ENCODE data around the gene DEPP1. TPM values are rescaled to one million over a fixed set of nuclear protein-coding genes. Genes with fewer than 3 reads are reported as not detected.

DEPP1 gene
- total and polyA plus RNA-seq, 2 of the 13 experiments (the other 11 are each of a cell fraction or from before 2014, with no cell fraction given), result 14.8 to 270 TPM

GRCh38 chr10:44959247-44960087, 19.1 kb downstream of the DEPP1 start, which contains the start of gene RASSF4 (continued):
- peak; percentile 81 for TF ChIP-seq ZNF430 (CRISPR knock-in tag; IDR thresholded peaks at IDR 0.05)
- 0 out of 2 replicates have a peak, but pooled peaks have one; percentile 31 for TF ChIP-seq ZNF891 (CRISPR knock-in tag; IDR thresholded peaks at IDR 0.05)
- TF ChIP-seq NFYC (CRISPR knock-in tag; IDR thresholded peaks at IDR 0.05), result peak; percentile 63
- peak; percentile 42; the same call in 1 of the 2 replicates for TF ChIP-seq IRX3 (CRISPR knock-in tag; IDR thresholded peaks at IDR 0.05; ENCODE audit: borderline replicate concordance, low read depth)
- TF ChIP-seq ZNF672 (CRISPR knock-in tag; IDR thresholded peaks at IDR 0.05), result no peak
- TF ChIP-seq, protein P1, sequence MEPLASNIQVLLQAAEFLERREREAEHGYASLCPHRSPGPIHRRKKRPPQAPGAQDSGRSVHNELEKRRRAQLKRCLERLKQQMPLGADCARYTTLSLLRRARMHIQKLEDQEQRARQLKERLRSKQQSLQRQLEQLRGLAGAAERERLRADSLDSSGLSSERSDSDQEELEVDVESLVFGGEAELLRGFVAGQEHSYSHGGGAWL (CRISPR knock-in tag; IDR thresholded peaks at IDR 0.05), result 0 out of 2 replicates have a peak, but pooled peaks have one; percentile 65
- TF ChIP-seq RFX3 (CRISPR knock-in tag; IDR thresholded peaks at IDR 0.05), result no peak
- peak; percentile 72 for TF ChIP-seq ZNF883 (CRISPR knock-in tag; IDR thresholded peaks at IDR 0.05; ENCODE audit: not compliant biosample characterization)
- 0 out of 2 replicates have a peak, but pooled peaks have one; percentile 15 for TF ChIP-seq KLF9 (CRISPR knock-in tag; IDR thresholded peaks at IDR 0.05; ENCODE audit: low read depth)
- peak; percentile 54 for TF ChIP-seq KMT2A (CRISPR knock-in tag; IDR thresholded peaks at IDR 0.05)
- TF ChIP-seq GFI1 (CRISPR knock-in tag; IDR thresholded peaks at IDR 0.05; ENCODE audit: borderline replicate concordance), result peak; percentile 96
- TF ChIP-seq ZNF605 (CRISPR knock-in tag; IDR thresholded peaks at IDR 0.05), result peak; percentile 87; the same call in 1 of the 2 replicates
- TF ChIP-seq ASH2L (IDR thresholded peaks at IDR 0.05; ENCODE audit: insufficient read length, low read depth, low read length), result peak; percentile 65
- TF ChIP-seq NFE2 (CRISPR knock-in tag; IDR thresholded peaks at IDR 0.05), result no peak
- TF ChIP-seq, protein P2, sequence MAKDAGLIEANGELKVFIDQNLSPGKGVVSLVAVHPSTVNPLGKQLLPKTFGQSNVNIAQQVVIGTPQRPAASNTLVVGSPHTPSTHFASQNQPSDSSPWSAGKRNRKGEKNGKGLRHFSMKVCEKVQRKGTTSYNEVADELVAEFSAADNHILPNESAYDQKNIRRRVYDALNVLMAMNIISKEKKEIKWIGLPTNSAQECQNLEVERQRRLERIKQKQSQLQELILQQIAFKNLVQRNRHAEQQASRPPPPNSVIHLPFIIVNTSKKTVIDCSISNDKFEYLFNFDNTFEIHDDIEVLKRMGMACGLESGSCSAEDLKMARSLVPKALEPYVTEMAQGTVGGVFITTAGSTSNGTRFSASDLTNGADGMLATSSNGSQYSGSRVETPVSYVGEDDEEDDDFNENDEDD (CRISPR knock-in tag; IDR thresholded peaks at IDR 0.05; ENCODE audit: borderline replicate concordance), result peak; percentile 11; the same call in 1 of the 2 replicates
- TF ChIP-seq BORCS8-MEF2B (CRISPR knock-in tag; IDR thresholded peaks at IDR 0.05), result 0 out of 2 replicates have a peak, but pooled peaks have one; percentile 53
- 0 out of 2 replicates have a peak, but pooled peaks have one; percentile 61 for TF ChIP-seq ZBTB2 (CRISPR knock-in tag; IDR thresholded peaks at IDR 0.05; ENCODE audit: low read depth)
- TF ChIP-seq POLR2G (IDR thresholded peaks at IDR 0.05; ENCODE audit: low read depth, low read length), result peak; percentile 89
- TF ChIP-seq ZNF143 (CRISPR knock-in tag; IDR thresholded peaks at IDR 0.05), result peak; percentile 23; the same call in 1 of the 2 replicates
- TF ChIP-seq AHR (CRISPR knock-in tag; IDR thresholded peaks at IDR 0.05), result 0 out of 2 replicates have a peak, but pooled peaks have one; percentile 52
- TF ChIP-seq NRL (CRISPR knock-in tag; IDR thresholded peaks at IDR 0.05; ENCODE audit: borderline replicate concordance), result peak; percentile 65
- peak; percentile 82 for TF ChIP-seq TAF1 (CRISPR knock-in tag; IDR thresholded peaks at IDR 0.05)
- no peak for TF ChIP-seq RNF219 (CRISPR knock-in tag; IDR thresholded peaks at IDR 0.05)
- TF ChIP-seq XRCC5 (optimal IDR thresholded peaks at IDR 0.05; ENCODE audit: low read length), result peak; percentile 41
